CD14-positive monocyte (primary cell): ENCODE data around the gene SEMA5B. TPM values are rescaled to one million over a fixed set of nuclear protein-coding genes. Genes with fewer than 3 reads are reported as not detected.

Experiments
- DNase-seq, 3 donors: peaks; one replicate each; pipeline ENCODE4 v3.0.0-alpha.2; 2011 to 2022
- H2AFZ ChIP-seq: 2 replicates; pipeline ENCODE4 v1.6.0; 2012; ENCODE audit warnings: mild to moderate bottlenecking, low read depth, low read length, inconsistent platforms; ENCODE audit not compliant: insufficient read depth, poor library complexity, severe bottlenecking
- H3K27ac ChIP-seq, 2 donors: 1 replicate in 1 of 2; 2 replicates in 1 of 2; pipeline ENCODE4 v1.5.1; 2012 to 2013; ENCODE audit warnings: low read length in 2 of 2, control low read depth in 1 of 2, inconsistent platforms in 1 of 2, low read depth in 1 of 2, mild to moderate bottlenecking in 1 of 2
- H3K27me3 ChIP-seq, 2 donors: one replicate each; pipeline versions ENCODE4 v1.6.0 to v1.6.1; 2011 to 2013; ENCODE audit warnings: low read length in 2 of 2; ENCODE audit not compliant: control insufficient read depth in 2 of 2, insufficient read depth in 2 of 2
- H3K36me3 ChIP-seq, 2 donors: replicated peaks in 1 of 2; 1 replicate in 1 of 2; 2 replicates in 1 of 2; pipeline versions ENCODE4 v1.5.1 to v1.6.1; 2012 to 2013; ENCODE audit warnings: low read length in 2 of 2, control low read depth in 1 of 2, inconsistent platforms in 1 of 2, mild to moderate bottlenecking in 1 of 2; ENCODE audit not compliant: insufficient read depth in 2 of 2, control insufficient read depth in 1 of 2
- H3K4me1 ChIP-seq, 2 donors: 1 replicate in 1 of 2; 2 replicates in 1 of 2; pipeline versions ENCODE4 v1.5.1 to v1.6.1; 2012 to 2013; ENCODE audit warnings: low read length in 2 of 2, control low read depth in 1 of 2, inconsistent platforms in 1 of 2, mild to moderate bottlenecking in 1 of 2, moderate library complexity in 1 of 2; ENCODE audit not compliant: insufficient read depth in 2 of 2, control insufficient read depth in 1 of 2
- H3K4me2 ChIP-seq: replicated peaks from 2 replicates; pipeline ENCODE3; 2012; ENCODE audit warnings: low read length, moderate library complexity, mild to moderate bottlenecking; ENCODE audit not compliant: poor library complexity, severe bottlenecking; ENCODE audit errors: extremely low read depth
- H3K4me3 ChIP-seq, 3 experiments: fragments of 200-600 bp in 1 of 3; sonication (generic) in 1 of 3; replicated peaks in 1 of 3; 1 replicate in 2 of 3; 2 replicates in 1 of 3; pipeline ENCODE4 v1.5.1; 2011 to 2013; ENCODE audit warnings: low read length in 3 of 3, mild to moderate bottlenecking in 3 of 3, control low read depth in 2 of 3, low read depth in 2 of 3, inconsistent platforms in 1 of 3, moderate library complexity in 1 of 3
- H3K79me2 ChIP-seq: 2 replicates; pipeline ENCODE4 v1.6.0; 2012; ENCODE audit warnings: mild to moderate bottlenecking, control low read depth, inconsistent platforms, low read length, moderate library complexity; ENCODE audit not compliant: insufficient read depth
- H3K9ac ChIP-seq: 2 replicates; pipeline ENCODE4 v1.6.0; 2017; ENCODE audit warnings: low read length, mild to moderate bottlenecking; ENCODE audit not compliant: insufficient read depth, poor library complexity, severe bottlenecking
- H3K9me3 ChIP-seq, 2 donors: replicated peaks in 1 of 2; 1 replicate in 1 of 2; 2 replicates in 1 of 2; pipeline versions ENCODE4 v1.5.1 to v1.6.1; 2012 to 2013; ENCODE audit warnings: low read length in 2 of 2, control low read depth in 1 of 2; ENCODE audit not compliant: control insufficient read depth in 1 of 2, insufficient read depth in 1 of 2
- H4K20me1 ChIP-seq: 2 replicates; pipeline ENCODE4 v1.6.0; 2012; ENCODE audit warnings: mild to moderate bottlenecking, low read length, control low read depth, moderate library complexity; ENCODE audit not compliant: insufficient read depth
- H3K27ac Mint-ChIP-seq, 7 donors: one replicate each; pipeline ENCODE4 v1.8.0; 2020; ENCODE audit warnings: mild to moderate bottlenecking in 7 of 7, mixed read lengths in 7 of 7, moderate library complexity in 6 of 7, inconsistent platforms in 2 of 7
- H3K27me3 Mint-ChIP-seq, 3 donors: one replicate each; pipeline ENCODE4 v1.8.0; 2021 to 2022; ENCODE audit warnings: low read depth in 3 of 3, mild to moderate bottlenecking in 3 of 3, mixed read lengths in 3 of 3, moderate library complexity in 3 of 3, inconsistent platforms in 1 of 3
- H3K36me3 Mint-ChIP-seq, 2 donors: one replicate each; pipeline ENCODE4 v1.8.0; 2020; ENCODE audit warnings: mixed read lengths in 2 of 2, inconsistent platforms in 1 of 2, mild to moderate bottlenecking in 1 of 2
- H3K4me1 Mint-ChIP-seq: one replicate; pipeline ENCODE4 v1.8.0; 2020; ENCODE audit warnings: mild to moderate bottlenecking, mixed read lengths
- H3K4me3 Mint-ChIP-seq, 2 donors: one replicate each; pipeline ENCODE4 v1.8.0; 2020; ENCODE audit warnings: mild to moderate bottlenecking in 2 of 2, mixed read lengths in 2 of 2, moderate library complexity in 1 of 2
- H3K9me3 Mint-ChIP-seq, 7 donors: one replicate each; pipeline ENCODE4 v1.8.0; 2020 to 2022; ENCODE audit warnings: mixed read lengths in 7 of 7, mild to moderate bottlenecking in 6 of 7, moderate library complexity in 6 of 7, inconsistent platforms in 2 of 7
- WGBS: methylation state at CpG from one replicate; pipeline ENCODE4 v1.1.5; 2013; ENCODE audit warnings: missing lambda C conversion rate; ENCODE audit not compliant: insufficient coverage; 5-methylcytosine and 5-hydroxymethylcytosine counted together
- intact Hi-C, 2 donors: fragments of 100-400 bp; cut with micrococcal nuclease; formaldehyde crosslinking; loops; one replicate each; pipeline versions ENCODE4 v1.15.0 to v1.15.1; 2023
- polyA plus RNA-seq, 3 donors: library from polyadenylated mRNA; depleted of rRNA in 1 of 3; unstranded in 2 of 3; stranded (reverse) in 1 of 3; fragments of 300-500 nt in 2 of 3; fragments of >200 nt in 1 of 3; fragmentation: Illumina TruSeq in 2 of 3; gene quantifications; 1 replicate in 2 of 3; 2 replicates in 1 of 3; pipeline ENCODE4 v1.2.3, GENCODE V29; 2012 to 2021
- TF ChIP-seq, protein P1 (sequence below): fragments of 200-600 bp; IDR thresholded peaks from one replicate; pipeline ENCODE4 v1.8.0; 2022; ENCODE audit warnings: antibody characterized with exemption, mild to moderate bottlenecking

SEMA5B gene
- polyA plus RNA-seq, 3 donors, result not detected

- intact Hi-C loops, result no loop called here
- DNase-seq, result no peak
Measured at GRCh38 chr3:123015596-123015995, 12.0 kb downstream of the SEMA5B start.

DNA sequence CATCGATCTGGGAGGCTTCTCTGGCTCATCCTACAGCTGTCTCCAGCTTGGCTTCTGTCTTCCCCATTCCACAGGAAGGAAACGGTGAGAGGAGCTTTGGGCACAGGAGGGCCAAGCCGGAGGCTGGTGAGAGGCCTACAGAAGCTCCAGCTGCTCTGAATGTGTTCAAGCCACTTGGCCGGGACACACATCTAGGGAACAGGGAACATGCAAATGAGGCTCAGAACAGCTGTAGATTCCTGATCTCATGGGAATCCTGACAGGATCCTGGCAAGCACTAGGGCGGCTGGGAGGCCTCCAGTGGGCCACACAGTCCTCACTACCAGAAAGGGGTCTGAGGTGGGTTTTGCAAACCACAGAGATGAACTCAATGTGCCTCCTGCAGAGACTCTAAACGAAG is 13.7 kb downstream of the SEMA5B start:
- Histone ChIP-seq H3K4me3 (no peak overlapping the region), H3K36me3 (no peaks in the 10 kb centered on the region), H2AFZ (no peak overlapping the region), H4K20me1 (no peaks in the 10 kb centered on the region), H3K27ac (no peak overlapping the region), H3K9ac (no peak overlapping the region), H3K79me2 (no peaks in the 10 kb centered on the region), H3K27me3 (peaks cover 0 to 4% of the 10 kb centered on the region in 2 donors), H3K9me3 (no peaks in the 10 kb centered on the region), H3K4me1 (no peaks in the 10 kb centered on the region), H3K4me2 (no peak overlapping the region)
- peaks cover 5 to 19% (median 7%) of the 10 kb centered on the region in 3 donors for H3K27me3 Mint-ChIP-seq
- H3K9me3 Mint-ChIP-seq, result no peaks in the 10 kb centered on the region
- TF ChIP-seq, protein P1, sequence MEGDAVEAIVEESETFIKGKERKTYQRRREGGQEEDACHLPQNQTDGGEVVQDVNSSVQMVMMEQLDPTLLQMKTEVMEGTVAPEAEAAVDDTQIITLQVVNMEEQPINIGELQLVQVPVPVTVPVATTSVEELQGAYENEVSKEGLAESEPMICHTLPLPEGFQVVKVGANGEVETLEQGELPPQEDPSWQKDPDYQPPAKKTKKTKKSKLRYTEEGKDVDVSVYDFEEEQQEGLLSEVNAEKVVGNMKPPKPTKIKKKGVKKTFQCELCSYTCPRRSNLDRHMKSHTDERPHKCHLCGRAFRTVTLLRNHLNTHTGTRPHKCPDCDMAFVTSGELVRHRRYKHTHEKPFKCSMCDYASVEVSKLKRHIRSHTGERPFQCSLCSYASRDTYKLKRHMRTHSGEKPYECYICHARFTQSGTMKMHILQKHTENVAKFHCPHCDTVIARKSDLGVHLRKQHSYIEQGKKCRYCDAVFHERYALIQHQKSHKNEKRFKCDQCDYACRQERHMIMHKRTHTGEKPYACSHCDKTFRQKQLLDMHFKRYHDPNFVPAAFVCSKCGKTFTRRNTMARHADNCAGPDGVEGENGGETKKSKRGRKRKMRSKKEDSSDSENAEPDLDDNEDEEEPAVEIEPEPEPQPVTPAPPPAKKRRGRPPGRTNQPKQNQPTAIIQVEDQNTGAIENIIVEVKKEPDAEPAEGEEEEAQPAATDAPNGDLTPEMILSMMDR, result no peak
- no peaks in the 10 kb centered on the region for H3K36me3 Mint-ChIP-seq
- DNase-seq, result no peak
- intact Hi-C loops, result no loop called here
- 50% methylated on average over 6 of the region's 6 CpGs for WGBS
- no peak overlapping the region for H3K4me3 Mint-ChIP-seq
- no peak overlapping the region for H3K27ac Mint-ChIP-seq
- peaks cover 10% of the 10 kb centered on the region for H3K4me1 Mint-ChIP-seq

More at GRCh38 chr3:123015596-123015995, 12.0 kb downstream of the SEMA5B start:
- no peak overlapping the region for H3K9ac ChIP-seq
- Mint-ChIP-seq H3K27me3 (peaks cover 4 to 8% (median 7%) of the 10 kb centered on the region in 3 donors), H3K9me3 (no peaks in the 10 kb centered on the region), H3K4me3 (no peak overlapping the region), H3K4me1 (peaks cover 5% of the 10 kb centered on the region), H3K36me3 (no peaks in the 10 kb centered on the region), H3K27ac (no peak overlapping the region)
- H3K36me3 ChIP-seq, result no peaks in the 10 kb centered on the region
- no peaks in the 10 kb centered on the region for H4K20me1 ChIP-seq
- no peaks in the 10 kb centered on the region for H3K4me1 ChIP-seq
- H2AFZ ChIP-seq, result no peak overlapping the region
- H3K9me3 ChIP-seq, result no peaks in the 10 kb centered on the region
- no peak overlapping the region for H3K4me3 ChIP-seq
- no peaks in the 10 kb centered on the region for H3K79me2 ChIP-seq
- TF ChIP-seq, protein P1, result no peak
- H3K27me3 ChIP-seq, result peaks cover 0 to 4% of the 10 kb centered on the region in 2 donors
- no peak overlapping the region for H3K4me2 ChIP-seq
- H3K27ac ChIP-seq, result no peak overlapping the region
- WGBS, result 89% methylated on average over 3 of the region's 4 CpGs
